ENCODE data around the gene SLC1A6. TPM values are rescaled to one million over a fixed set of nuclear protein-coding genes. Genes with fewer than 3 reads are reported as not detected.

Gene SLC1A6
- total RNA-seq, 4 donors from 2014 or later = not detected

GRCh38 chr19:14944456-14944855, 35.2 kb downstream of the SLC1A6 start:
- Histone ChIP-seq H3K9me3 (no peaks in the 10 kb centered on the region), H3K27ac (no peak overlapping the region), H3K27me3 (no peaks in the 10 kb centered on the region), H3K4me1 (no peaks in the 10 kb centered on the region), H3K36me3 (no peaks in the 10 kb centered on the region), H3K4me3 (no peak overlapping the region)
- TF ChIP-seq EP300 (IDR thresholded peaks at IDR 0.05; ENCODE audit: low read depth) = no peak
- no peak for TF ChIP-seq POLR2AphosphoS5 (IDR thresholded peaks at IDR 0.05)
- TF ChIP-seq CTCF (IDR thresholded peaks at IDR 0.05) = no peak
- no peak for TF ChIP-seq POLR2A (IDR thresholded peaks at IDR 0.05)
- 63 to 93% methylated on average over 1 of the region's 1 CpG for WGBS, 2 donors (ENCODE audit: low coverage in 1 of 2)
- in situ Hi-C loops (cut with MboI; ENCODE audit: low pct_ligation_motif_present in 1 of 4, low pct_unique_long_range_greater_than_20kb in 1 of 4, low sequenced_read_pairs in 3 of 4) = no loop called here
- intact Hi-C loops (cut with DNase I; ENCODE audit: low total_unique reads) = no loop called here
- no peak for DNase-seq

GRCh38 chr19:14943601-14944000, 36.1 kb downstream of the SLC1A6 start:
- intact Hi-C loops (cut with DNase I; ENCODE audit: low total_unique reads) (no loop called here), in situ Hi-C loops (cut with MboI; ENCODE audit: low pct_ligation_motif_present in 1 of 4, low pct_unique_long_range_greater_than_20kb in 1 of 4, low sequenced_read_pairs in 3 of 4) (no loop called here)
- Histone ChIP-seq H3K4me1 (no peaks in the 10 kb centered on the region), H3K27ac (no peak overlapping the region), H3K36me3 (no peaks in the 10 kb centered on the region), H3K4me3 (no peak overlapping the region), H3K27me3 (no peaks in the 10 kb centered on the region), H3K9me3 (no peaks in the 10 kb centered on the region)
- DNase-seq = no peak
- TF ChIP-seq POLR2A (IDR thresholded peaks at IDR 0.05) (no peak), CTCF (IDR thresholded peaks at IDR 0.05) (no peak), EP300 (IDR thresholded peaks at IDR 0.05; ENCODE audit: low read depth) (no peak), POLR2AphosphoS5 (IDR thresholded peaks at IDR 0.05) (no peak)
- WGBS, 2 donors (ENCODE audit: low coverage in 1 of 2) = 59% methylated on average over 3 to 4 of the region's 4 CpGs

GRCh38 chr19:14941189-14941588, 38.5 kb downstream of the SLC1A6 start, which contains the start of gene OR7C2:
TSS of gene OR7C2 (plus strand) at chr19:14941489. CDS start at chr19:14941489, 0 bp downstream.
- in situ Hi-C loops (cut with MboI; ENCODE audit: low pct_ligation_motif_present in 1 of 4, low pct_unique_long_range_greater_than_20kb in 1 of 4, low sequenced_read_pairs in 3 of 4) = no loop called here
- WGBS, 2 donors (ENCODE audit: low coverage in 1 of 2) = 78 to 83% methylated on average over 5 to 6 of the region's 6 CpGs
- no peak for TF ChIP-seq POLR2A (IDR thresholded peaks at IDR 0.05)
- no peaks in the 10 kb centered on the region for H3K9me3 ChIP-seq
- H3K4me3 ChIP-seq = no peak within 1 kb of the TSS
- intact Hi-C loops (cut with DNase I; ENCODE audit: low total_unique reads) = no loop called here
- no peak within 1 kb of the TSS for H3K27ac ChIP-seq
- H3K4me1 ChIP-seq = no peaks in the 10 kb centered on the region
- H3K36me3 ChIP-seq = no peaks in the 10 kb centered on the region
- DNase-seq = no peak
- H3K27me3 ChIP-seq = no peaks in the 10 kb centered on the region

- no peak for DNase-seq
- Histone ChIP-seq H3K4me3 (no peak overlapping the region), H3K27me3 (no peaks in the 10 kb centered on the region), H3K4me1 (no peaks in the 10 kb centered on the region), H3K36me3 (no peaks in the 10 kb centered on the region), H3K9me3 (no peaks in the 10 kb centered on the region), H3K27ac (no peak overlapping the region)
- no peak for TF ChIP-seq POLR2AphosphoS5 (IDR thresholded peaks at IDR 0.05)
- TF ChIP-seq POLR2A (IDR thresholded peaks at IDR 0.05) = no peak
- no peak for TF ChIP-seq CTCF (IDR thresholded peaks at IDR 0.05)
- TF ChIP-seq EP300 (IDR thresholded peaks at IDR 0.05; ENCODE audit: low read depth) = no peak
- WGBS, 2 donors (ENCODE audit: low coverage in 1 of 2) = 80 to 100% methylated on average over 2 to 6 of the region's 6 CpGs
- in situ Hi-C loops (cut with MboI; ENCODE audit: low pct_ligation_motif_present in 1 of 4, low pct_unique_long_range_greater_than_20kb in 1 of 4, low sequenced_read_pairs in 3 of 4) (no loop called here), intact Hi-C loops (cut with DNase I; ENCODE audit: low total_unique reads) (no loop called here)
These were observed 39.4 kb downstream of the SLC1A6 start for GRCh38 chr19:14940266-14940665.

- in situ Hi-C loops (cut with MboI; ENCODE audit: low pct_ligation_motif_present in 1 of 4, low pct_unique_long_range_greater_than_20kb in 1 of 4, low sequenced_read_pairs in 3 of 4) (no loop called here), intact Hi-C loops (cut with DNase I; ENCODE audit: low total_unique reads) (no loop called here)
- Histone ChIP-seq H3K27ac (no peak overlapping the region), H3K9me3 (no peaks in the 10 kb centered on the region), H3K36me3 (no peaks in the 10 kb centered on the region), H3K4me1 (no peaks in the 10 kb centered on the region), H3K4me3 (no peak overlapping the region), H3K27me3 (peaks cover 8% of the 10 kb centered on the region)
- no peak for TF ChIP-seq POLR2A (IDR thresholded peaks at IDR 0.05)
- TF ChIP-seq CTCF (IDR thresholded peaks at IDR 0.05) = no peak
- TF ChIP-seq POLR2AphosphoS5 (IDR thresholded peaks at IDR 0.05) = no peak
- no peak for TF ChIP-seq EP300 (IDR thresholded peaks at IDR 0.05; ENCODE audit: low read depth)
- WGBS, 2 donors (ENCODE audit: low coverage in 1 of 2) = 50 to 63% methylated on average over 1 of the region's 1 CpG
- DNase-seq = no peak
These were observed 46.2 kb downstream of the SLC1A6 start for GRCh38 chr19:14933506-14933905.

Data from transverse colon (tissue), 4 donors.